Measurements from ENCODE around the gene PGK1.
"Not testable (repeated sequence)": the region's sequence is repeated elsewhere in the genome, so short reads cannot be mapped to it uniquely, and the experiment has no call there.

PGK1 gene

GRCh38 chrX:78116365-78116764 is 12.3 kb downstream of the PGK1 start:
- no peak for DNase-seq (ENCODE audit: low read depth)

- DNase-seq (ENCODE audit: low read depth) = no peak
Observed at GRCh38 chrX:78116766-78117165, 12.7 kb downstream of the PGK1 start.

- no peak for DNase-seq (ENCODE audit: low read depth)
Observed at GRCh38 chrX:78118628-78119027, 14.6 kb downstream of the PGK1 start.

GRCh38 chrX:78119521-78120227 is 15.6 kb downstream of the PGK1 start:
- no peak for DNase-seq (ENCODE audit: low read depth)

GRCh38 chrX:78123190-78123589 is 19.1 kb downstream of the PGK1 start:
- DNase-seq (ENCODE audit: low read depth) = no peak

- no peak for DNase-seq (ENCODE audit: low read depth)
Observed at GRCh38 chrX:78124307-78124706, 20.3 kb downstream of the PGK1 start.

- DNase-seq (ENCODE audit: low read depth) = no peak
Observed at GRCh38 chrX:78125148-78125547, 21.1 kb downstream of the PGK1 start.

- not testable (repeated sequence) for DNase-seq (ENCODE audit: low read depth)
Observed at GRCh38 chrX:78125781-78126180, 21.7 kb downstream of the PGK1 start.

GRCh38 chrX:78129714-78130113 is 25.7 kb downstream of the PGK1 start:
- DNase-seq (ENCODE audit: low read depth) = no peak

- DNase-seq (ENCODE audit: low read depth) = no peak
Observed at GRCh38 chrX:78130396-78130795, 26.3 kb downstream of the PGK1 start.

GRCh38 chrX:78131117-78131516 is 27.1 kb downstream of the PGK1 start:
- no peak for DNase-seq (ENCODE audit: low read depth)

GRCh38 chrX:78133238-78133960 is 29.4 kb downstream of the PGK1 start:
- DNase-seq (ENCODE audit: low read depth) = no peak

- DNase-seq (ENCODE audit: low read depth) = peak; percentile 62
Observed at GRCh38 chrX:78139160-78140123, 35.4 kb downstream of the PGK1 start, which contains the start of gene TAF9B. Gene TAF9B, minus strand, starts transcription at chrX:78139650. Its CDS starts 39 bp downstream, at chrX:78139611.

- no peak for DNase-seq (ENCODE audit: low read depth)
Observed at GRCh38 chrX:78140206-78140605, 36.2 kb downstream of the PGK1 start.

- DNase-seq (ENCODE audit: low read depth) = not testable (repeated sequence)
Observed at GRCh38 chrX:78147002-78147540, 43.0 kb downstream of the PGK1 start.

GRCh38 chrX:78157373-78157772 is 53.3 kb downstream of the PGK1 start:
- not testable (repeated sequence) for DNase-seq (ENCODE audit: low read depth)

GRCh38 chrX:78157846-78158245 is 53.8 kb downstream of the PGK1 start:
- not testable (repeated sequence) for DNase-seq (ENCODE audit: low read depth)

- DNase-seq (ENCODE audit: low read depth) = not testable (repeated sequence)
Observed at GRCh38 chrX:78160711-78161110, 56.7 kb downstream of the PGK1 start.

GRCh38 chrX:78163175-78163574 is 59.1 kb downstream of the PGK1 start:
- DNase-seq (ENCODE audit: low read depth) = not testable (repeated sequence)

- no peak for DNase-seq (ENCODE audit: low read depth)
Observed at GRCh38 chrX:78165425-78165824, 61.4 kb downstream of the PGK1 start.

GRCh38 chrX:78168065-78168464 is 64.0 kb downstream of the PGK1 start:
- no peak for DNase-seq (ENCODE audit: low read depth)
